ENCODE data around the gene PXT1. TPM values are rescaled to one million over a fixed set of nuclear protein-coding genes. Genes with fewer than 3 reads are reported as not detected.
"Not testable (repeated sequence)": the region's sequence is repeated elsewhere in the genome, so short reads cannot be mapped to it uniquely, and the experiment has no call there.

Gene PXT1
- total RNA-seq, 1 donor from 2014 or later: not detected

DNA sequence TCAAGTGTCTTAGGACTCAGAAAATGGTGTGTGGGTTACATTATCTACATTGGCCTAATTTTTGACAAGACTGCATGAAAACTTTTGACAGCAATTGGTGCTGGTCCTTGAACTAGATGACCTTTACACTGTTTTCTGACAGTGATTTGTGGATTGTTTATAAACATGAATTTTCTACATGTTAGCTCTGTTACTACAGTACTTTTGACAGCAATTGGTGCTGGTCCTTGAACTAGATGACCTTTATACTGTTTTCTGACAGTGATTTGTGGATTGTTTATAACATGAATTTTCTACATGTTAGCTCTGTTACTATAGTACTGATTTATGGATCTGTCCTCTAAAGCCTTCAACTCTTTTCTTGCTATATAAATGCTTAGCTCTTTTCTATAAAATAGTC lies 16.8 kb upstream of the PXT1 start:
- no peak for DNase-seq (ENCODE audit: low spot score in 2 of 2)
- H3K27ac ChIP-seq: no peak overlapping the region
- TF ChIP-seq, protein P1, sequence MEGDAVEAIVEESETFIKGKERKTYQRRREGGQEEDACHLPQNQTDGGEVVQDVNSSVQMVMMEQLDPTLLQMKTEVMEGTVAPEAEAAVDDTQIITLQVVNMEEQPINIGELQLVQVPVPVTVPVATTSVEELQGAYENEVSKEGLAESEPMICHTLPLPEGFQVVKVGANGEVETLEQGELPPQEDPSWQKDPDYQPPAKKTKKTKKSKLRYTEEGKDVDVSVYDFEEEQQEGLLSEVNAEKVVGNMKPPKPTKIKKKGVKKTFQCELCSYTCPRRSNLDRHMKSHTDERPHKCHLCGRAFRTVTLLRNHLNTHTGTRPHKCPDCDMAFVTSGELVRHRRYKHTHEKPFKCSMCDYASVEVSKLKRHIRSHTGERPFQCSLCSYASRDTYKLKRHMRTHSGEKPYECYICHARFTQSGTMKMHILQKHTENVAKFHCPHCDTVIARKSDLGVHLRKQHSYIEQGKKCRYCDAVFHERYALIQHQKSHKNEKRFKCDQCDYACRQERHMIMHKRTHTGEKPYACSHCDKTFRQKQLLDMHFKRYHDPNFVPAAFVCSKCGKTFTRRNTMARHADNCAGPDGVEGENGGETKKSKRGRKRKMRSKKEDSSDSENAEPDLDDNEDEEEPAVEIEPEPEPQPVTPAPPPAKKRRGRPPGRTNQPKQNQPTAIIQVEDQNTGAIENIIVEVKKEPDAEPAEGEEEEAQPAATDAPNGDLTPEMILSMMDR (IDR thresholded peaks at IDR 0.05): no peak
- H3K27me3 ChIP-seq: no peaks in the 10 kb centered on the region
- no peaks in the 10 kb centered on the region for H3K9me3 ChIP-seq
- peaks cover 0 to 4% of the 10 kb centered on the region in 2 donors for H3K4me1 ChIP-seq
- no peak overlapping the region for H3K4me3 ChIP-seq
- no peaks in the 10 kb centered on the region for H3K36me3 ChIP-seq
- intact Hi-C loops (cut with DNase I): no loop called here

DNA sequence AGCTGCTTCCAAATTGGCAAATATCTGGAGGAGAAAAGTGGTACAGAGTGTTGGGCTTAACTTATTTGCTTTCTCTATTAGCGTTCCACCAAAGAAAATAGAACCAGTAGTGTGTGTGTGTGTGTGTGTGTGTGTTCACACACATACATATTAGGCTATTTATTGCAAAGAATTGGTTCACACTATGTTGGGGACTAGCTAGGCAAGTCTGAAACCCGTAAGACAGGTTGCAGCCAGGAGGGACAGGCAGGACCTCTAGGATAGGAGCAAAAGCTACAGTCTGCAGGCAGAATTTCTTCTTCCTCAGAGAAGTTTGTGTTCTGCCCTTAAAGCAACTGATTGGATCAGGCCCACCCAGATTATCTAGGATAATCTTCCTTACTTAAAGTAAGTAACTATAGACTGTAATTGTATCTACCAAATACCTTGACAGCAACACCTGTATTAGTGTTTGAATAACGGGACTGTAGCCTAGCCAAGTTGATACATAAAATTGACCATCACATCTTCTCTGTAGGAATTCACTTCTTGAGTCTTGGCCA lies 12.9 kb upstream of the PXT1 start:
- H3K4me1 ChIP-seq: no peaks in the 10 kb centered on the region
- H3K27ac ChIP-seq: no peak overlapping the region
- peaks cover 0 to 5% of the 10 kb centered on the region in 2 donors for H3K36me3 ChIP-seq
- TF ChIP-seq, protein P1 (IDR thresholded peaks at IDR 0.05): no peak
- no peaks in the 10 kb centered on the region for H3K9me3 ChIP-seq
- no peak overlapping the region for H3K4me3 ChIP-seq
- intact Hi-C loops (cut with DNase I): no loop called here
- no peak for DNase-seq (ENCODE audit: low spot score in 2 of 2)
- H3K27me3 ChIP-seq: no peaks in the 10 kb centered on the region

DNA sequence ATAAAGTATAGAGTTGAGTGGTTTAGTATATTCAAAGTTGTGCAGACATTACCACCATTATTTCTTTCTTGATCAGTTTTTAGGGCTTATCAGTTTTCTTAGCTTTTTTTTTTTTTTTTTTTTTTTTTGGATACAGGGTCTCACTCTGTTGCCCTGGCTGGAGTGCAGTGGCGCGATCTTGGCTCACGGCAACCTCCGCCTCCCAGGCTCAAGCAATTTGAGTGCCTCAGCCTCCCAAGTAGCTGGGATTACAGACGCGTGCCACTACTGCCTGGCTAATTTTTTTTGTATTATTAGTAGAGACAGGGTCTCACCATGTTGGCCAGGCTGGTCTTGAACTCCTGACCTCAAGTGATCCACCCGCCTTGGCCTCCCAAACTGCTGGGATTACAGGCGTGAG lies 10.2 kb upstream of the PXT1 start:
- H3K27ac ChIP-seq; intact Hi-C loops (cut with DNase I); H3K4me1 ChIP-seq; H3K4me3 ChIP-seq; H3K27me3 ChIP-seq; DNase-seq (ENCODE audit: low spot score in 2 of 2); H3K9me3 ChIP-seq: not testable (repeated sequence)
- H3K36me3 ChIP-seq: peaks cover 0 to 16% of the 10 kb centered on the region in 2 donors

DNA sequence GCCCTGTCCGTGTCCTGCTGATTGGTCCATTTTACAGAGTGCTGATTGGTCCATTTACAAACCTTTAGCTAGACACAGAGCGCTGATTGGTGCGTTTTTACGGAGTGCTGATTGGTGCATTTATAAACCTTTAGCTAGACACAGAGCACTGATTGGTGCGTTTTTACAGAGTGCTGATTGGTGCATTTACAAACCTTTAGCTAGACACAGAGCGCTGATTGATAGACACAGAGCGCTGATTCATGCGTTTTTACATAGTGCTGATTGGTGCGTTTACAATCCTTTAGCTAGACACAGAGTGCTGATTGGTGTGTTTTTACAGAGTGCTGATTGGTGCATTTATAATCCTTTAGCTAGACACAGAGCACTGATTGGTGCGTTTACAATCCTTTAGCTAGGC lies 6.5 kb upstream of the PXT1 start:
- Histone ChIP-seq H3K4me1 (peaks cover 0 to 16% of the 10 kb centered on the region in 2 donors), H3K36me3 (peaks cover 0 to 16% of the 10 kb centered on the region in 2 donors)
- intact Hi-C loops (cut with DNase I); H3K27me3 ChIP-seq; H3K9me3 ChIP-seq; H3K27ac ChIP-seq; H3K4me3 ChIP-seq; DNase-seq (ENCODE audit: low spot score in 2 of 2): not testable (repeated sequence)

DNA sequence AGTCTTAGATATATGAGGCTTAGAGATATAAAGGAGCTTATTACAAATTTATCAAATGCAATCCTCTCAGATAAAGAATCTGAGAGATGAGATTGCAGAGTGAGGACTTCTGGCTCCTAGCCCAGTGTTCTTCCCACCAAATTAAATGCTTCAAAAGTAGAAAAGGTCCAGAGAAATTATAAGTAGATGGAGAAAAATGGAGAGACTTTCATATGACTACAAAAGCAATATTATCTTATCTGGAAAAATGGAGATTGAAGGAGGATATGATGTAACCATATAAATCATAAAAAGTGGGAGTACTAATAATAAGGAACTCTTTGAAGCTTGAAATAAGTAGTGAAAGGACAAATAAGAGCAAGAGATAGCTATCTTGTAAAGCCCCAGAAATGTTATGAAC lies 3.0 kb upstream of the PXT1 start:
- no peak for DNase-seq (ENCODE audit: low spot score in 2 of 2)
- no peaks in the 10 kb centered on the region for H3K9me3 ChIP-seq
- TF ChIP-seq, protein P1 (IDR thresholded peaks at IDR 0.05): no peak
- peak overlapping the region in 1 of 2 donors; percentile 92 for H3K4me3 ChIP-seq
- intact Hi-C loops (cut with DNase I): no loop called here
- peaks cover 0 to 11% of the 10 kb centered on the region in 2 donors for H3K36me3 ChIP-seq
- peaks cover 0 to 25% of the 10 kb centered on the region in 2 donors for H3K4me1 ChIP-seq
- H3K27ac ChIP-seq: peak overlapping the region; percentile 96 to 97
- no peaks in the 10 kb centered on the region for H3K27me3 ChIP-seq

DNA sequence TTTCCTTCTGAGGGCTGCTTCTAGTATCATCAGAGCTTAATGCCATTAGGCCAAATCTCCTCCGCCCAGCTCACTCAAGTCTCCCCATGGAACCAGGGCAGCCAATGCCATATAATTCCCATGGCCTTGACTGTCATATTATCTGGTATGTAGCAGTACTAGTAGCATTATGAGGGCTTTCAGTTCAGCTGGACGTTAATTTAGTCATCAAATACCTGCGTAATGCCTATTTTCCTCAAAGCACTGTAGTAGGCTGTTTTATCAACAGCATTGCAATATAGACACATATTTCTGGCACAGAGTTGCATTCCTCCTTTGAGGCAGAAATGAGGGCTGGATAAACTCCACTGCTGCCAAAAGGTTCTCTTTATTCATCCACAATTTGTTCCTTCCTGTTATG lies 1.8 kb upstream of the PXT1 start:
- intact Hi-C loops (cut with DNase I): loop anchor here (5.0 kb wide), 1 partner anchor 57 kb away; the partner anchor contains the start of gene ETV7
- no peaks in the 10 kb centered on the region for H3K27me3 ChIP-seq
- peaks cover 0 to 25% of the 10 kb centered on the region in 2 donors for H3K4me1 ChIP-seq
- H3K4me3 ChIP-seq: peak overlapping the region; percentile 88 to 92
- no peak for DNase-seq (ENCODE audit: low spot score in 2 of 2)
- TF ChIP-seq, protein P1 (IDR thresholded peaks at IDR 0.05): no peak
- no peaks in the 10 kb centered on the region for H3K9me3 ChIP-seq
- peaks cover 0 to 11% of the 10 kb centered on the region in 2 donors for H3K36me3 ChIP-seq
- H3K27ac ChIP-seq: peak overlapping the region; percentile 96 to 97
